K562 (cell line): ENCODE results near the gene HPN. TPM values are rescaled to one million over a fixed set of nuclear protein-coding genes. Genes with fewer than 3 reads are reported as not detected.

Experiments used
- ATF1 ChIP-seq, 2 experiments: fragments of 450-650 bp in 1 of 2; IDR thresholded peaks; 2 replicates each; pipeline ENCODE4 v1.6.1; 2016; ENCODE audit warnings: missing compliant biosample characterization in 1 of 2, missing genetic modification characterization in 1 of 2
- BMI1 ChIP-seq: fragments of 150-350 bp; IDR thresholded peaks from 2 replicates; pipeline ENCODE4 v1.6.1; 2014; ENCODE audit warnings: low read length
- CBX5 ChIP-seq: IDR thresholded peaks from 2 replicates; pipeline ENCODE4 v1.6.1; 2014; ENCODE audit warnings: low read depth, borderline replicate concordance
- HCFC1 ChIP-seq: IDR thresholded peaks from 2 replicates; pipeline ENCODE4 v1.6.1; 2012; ENCODE audit warnings: low read depth, low read length, improper control_type of control experiment
- MAZ ChIP-seq, 2 experiments: fragments of 450-650 bp in 1 of 2; sonication (generic) in 1 of 2; formaldehyde crosslinking; IDR thresholded peaks in 1 of 2; conservative IDR thresholded peaks in 1 of 2; 2 replicates each; pipeline versions ENCODE4 v1.4.0 to v1.5.0; 2020; ENCODE audit warnings: mild to moderate bottlenecking in 1 of 2, missing genetic modification reagents in 1 of 2
- MED1 ChIP-seq: sonication (generic); formaldehyde crosslinking; IDR thresholded peaks from 2 replicates; pipeline ENCODE4 v1.8.1; 2023; ENCODE audit warnings: missing genetic modification reagents, borderline replicate concordance
- NFXL1 ChIP-seq: fragments of 450-650 bp; formaldehyde crosslinking; IDR thresholded peaks from 2 replicates; pipeline ENCODE4 v1.4.0; 2021; ENCODE audit warnings: mild to moderate bottlenecking
- RAD21 ChIP-seq, 2 experiments: fragments of 250-450 bp in 1 of 2; fragments of 450-650 bp in 1 of 2; sonication (Bioruptor Pico) in 1 of 2; formaldehyde crosslinking in 1 of 2; IDR thresholded peaks in 1 of 2; conservative IDR thresholded peaks in 1 of 2; 2 replicates each; pipeline versions ENCODE4 v1.4.0 to v1.8.0; 2020 to 2022; ENCODE audit warnings: mild to moderate bottlenecking in 2 of 2, moderate library complexity in 1 of 2
- RBM14 ChIP-seq: fragments of 200-400 bp; formaldehyde crosslinking; IDR thresholded peaks from 2 replicates; pipeline ENCODE4 v1.6.1; 2018; ENCODE audit warnings: low read depth, mild to moderate bottlenecking, low read length, moderate library complexity, borderline replicate concordance; ENCODE audit not compliant: insufficient read depth
- RBM17 ChIP-seq: fragments of 200-400 bp; formaldehyde crosslinking; IDR thresholded peaks from 2 replicates; pipeline ENCODE4 v1.6.1; 2017; ENCODE audit warnings: low read depth, mild to moderate bottlenecking, low read length, borderline replicate concordance
- RBM34 ChIP-seq: fragments of 200-400 bp; formaldehyde crosslinking; IDR thresholded peaks from 2 replicates; pipeline ENCODE4 v1.6.1; 2018; ENCODE audit warnings: low read length, borderline replicate concordance; ENCODE audit not compliant: insufficient read depth
- SMC3 ChIP-seq: conservative IDR thresholded peaks from 2 replicates; pipeline ENCODE4 v1.6.1; 2011; ENCODE audit warnings: low read depth, low read length, improper control_type of control experiment; ENCODE audit not compliant: insufficient read depth
- ZKSCAN8 ChIP-seq: fragments of 200-800 bp; sonication (Bioruptor generic); IDR thresholded peaks from 2 replicates; pipeline ENCODE4 v1.6.1; 2016; ENCODE audit warnings: missing genetic modification characterization, missing compliant biosample characterization
- polyA plus RNA-seq, 8 experiments: library from polyadenylated mRNA; depleted of rRNA in 4 of 8; stranded (reverse) in 5 of 8; unstranded in 3 of 8; fragments of >200 nt; fragmentation: Nextera tagmentation in 2 of 8; fragmentation: Illumina TruSeq in 1 of 8; extraction: Ambion mirVana in 2 of 8; extraction: Trizol in 1 of 8; gene quantifications; 2 replicates each; pipeline versions ENCODE4 v1.2.1 to v1.2.3, GENCODE V29; 2011 to 2014; ENCODE audit warnings: inconsistent platforms in 1 of 8, missing spikeins in 1 of 8
- total RNA-seq, 7 experiments: library from RNA; depleted of rRNA in 6 of 7; stranded (reverse); fragments of >200 nt in 6 of 7; fragmentation: Illumina TruSeq in 2 of 7; extraction: Trizol in 2 of 7; gene quantifications; 2 replicates each; pipeline versions ENCODE4 v1.2.1 to v1.2.3, GENCODE V29; 2011 to 2021; ENCODE audit warnings: low replicate concordance in 1 of 7
- TF ChIP-seq, protein P1 (sequence below): fragments of 250-450 bp; sonication (Bioruptor Pico); IDR thresholded peaks from 2 replicates; pipeline ENCODE4 v1.9.0; 2021; ENCODE audit warnings: mild to moderate bottlenecking, inconsistent platforms
- TF ChIP-seq, protein P2 (sequence below): fragments of 450-650 bp; formaldehyde crosslinking; IDR thresholded peaks from 2 replicates; pipeline ENCODE4 v1.4.0; 2020; ENCODE audit warnings: mild to moderate bottlenecking, mixed read lengths
- TF ChIP-seq, protein P3 (sequence below): sonication (generic); formaldehyde crosslinking; IDR thresholded peaks from 2 replicates; pipeline ENCODE4 v1.8.0; 2022; ENCODE audit warnings: missing genetic modification reagents, mild to moderate bottlenecking, borderline replicate concordance
- TF ChIP-seq, protein P4 (sequence below): sonication (generic); formaldehyde crosslinking; IDR thresholded peaks from 2 replicates; pipeline ENCODE4 v1.8.0; 2023; ENCODE audit warnings: mild to moderate bottlenecking, missing genetic modification reagents

HPN gene
- total and polyA plus RNA-seq, 9 of the 15 experiments (the other 6 are each of a cell fraction or from before 2014, with no cell fraction given) = 0.10 to 0.20 TPM; not detected in 7

DNA sequence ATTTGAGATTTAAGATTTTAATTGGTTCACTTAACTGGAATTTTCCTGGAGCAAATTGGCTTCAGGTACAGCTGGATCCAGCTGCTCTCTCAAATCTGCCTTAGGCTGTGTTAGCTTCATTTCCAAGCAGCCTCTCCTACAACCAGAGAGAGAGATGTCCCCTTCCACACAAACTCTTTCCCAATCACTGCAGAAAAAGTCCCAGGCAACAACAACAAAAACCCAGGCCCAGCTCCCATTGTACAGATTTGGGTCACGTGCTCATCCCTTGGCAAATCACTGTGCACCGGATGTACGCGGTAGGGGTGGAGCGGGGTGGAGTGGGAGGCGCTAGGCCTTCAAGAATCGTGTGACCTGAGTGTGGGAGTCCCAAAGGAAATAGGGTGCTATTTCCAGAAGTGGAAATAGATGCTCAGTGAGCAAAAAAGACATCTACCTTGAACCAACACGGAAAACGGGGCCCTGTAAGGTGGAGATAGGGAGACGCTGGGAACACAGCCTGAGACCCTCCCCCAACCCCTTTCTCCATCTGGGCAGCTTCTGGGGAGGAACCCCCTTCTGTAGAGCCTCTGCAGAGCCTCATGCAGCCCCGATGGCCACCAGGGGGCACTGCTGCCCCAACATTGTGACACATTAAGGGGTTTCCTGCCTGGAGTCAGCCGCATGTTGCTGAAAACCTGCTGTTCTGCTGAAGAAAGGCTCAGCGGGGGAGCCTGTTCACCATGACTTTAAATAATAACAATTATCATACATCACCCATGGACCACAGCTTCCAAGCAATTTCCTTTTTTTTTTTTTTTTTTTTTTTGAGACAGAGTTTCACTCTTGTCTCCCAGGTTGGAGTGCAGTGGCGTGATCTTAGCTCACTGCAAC is 25.4 kb downstream of the HPN start (continued):
- TF ChIP-seq, protein P1, sequence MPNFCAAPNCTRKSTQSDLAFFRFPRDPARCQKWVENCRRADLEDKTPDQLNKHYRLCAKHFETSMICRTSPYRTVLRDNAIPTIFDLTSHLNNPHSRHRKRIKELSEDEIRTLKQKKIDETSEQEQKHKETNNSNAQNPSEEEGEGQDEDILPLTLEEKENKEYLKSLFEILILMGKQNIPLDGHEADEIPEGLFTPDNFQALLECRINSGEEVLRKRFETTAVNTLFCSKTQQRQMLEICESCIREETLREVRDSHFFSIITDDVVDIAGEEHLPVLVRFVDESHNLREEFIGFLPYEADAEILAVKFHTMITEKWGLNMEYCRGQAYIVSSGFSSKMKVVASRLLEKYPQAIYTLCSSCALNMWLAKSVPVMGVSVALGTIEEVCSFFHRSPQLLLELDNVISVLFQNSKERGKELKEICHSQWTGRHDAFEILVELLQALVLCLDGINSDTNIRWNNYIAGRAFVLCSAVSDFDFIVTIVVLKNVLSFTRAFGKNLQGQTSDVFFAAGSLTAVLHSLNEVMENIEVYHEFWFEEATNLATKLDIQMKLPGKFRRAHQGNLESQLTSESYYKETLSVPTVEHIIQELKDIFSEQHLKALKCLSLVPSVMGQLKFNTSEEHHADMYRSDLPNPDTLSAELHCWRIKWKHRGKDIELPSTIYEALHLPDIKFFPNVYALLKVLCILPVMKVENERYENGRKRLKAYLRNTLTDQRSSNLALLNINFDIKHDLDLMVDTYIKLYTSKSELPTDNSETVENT (CRISPR knock-in tag) = no peak
- no peak for TF ChIP-seq MED1 (CRISPR knock-in tag)
- TF ChIP-seq NFXL1 = no peak
- no peak for TF ChIP-seq RBM14
- TF ChIP-seq, protein P2, sequence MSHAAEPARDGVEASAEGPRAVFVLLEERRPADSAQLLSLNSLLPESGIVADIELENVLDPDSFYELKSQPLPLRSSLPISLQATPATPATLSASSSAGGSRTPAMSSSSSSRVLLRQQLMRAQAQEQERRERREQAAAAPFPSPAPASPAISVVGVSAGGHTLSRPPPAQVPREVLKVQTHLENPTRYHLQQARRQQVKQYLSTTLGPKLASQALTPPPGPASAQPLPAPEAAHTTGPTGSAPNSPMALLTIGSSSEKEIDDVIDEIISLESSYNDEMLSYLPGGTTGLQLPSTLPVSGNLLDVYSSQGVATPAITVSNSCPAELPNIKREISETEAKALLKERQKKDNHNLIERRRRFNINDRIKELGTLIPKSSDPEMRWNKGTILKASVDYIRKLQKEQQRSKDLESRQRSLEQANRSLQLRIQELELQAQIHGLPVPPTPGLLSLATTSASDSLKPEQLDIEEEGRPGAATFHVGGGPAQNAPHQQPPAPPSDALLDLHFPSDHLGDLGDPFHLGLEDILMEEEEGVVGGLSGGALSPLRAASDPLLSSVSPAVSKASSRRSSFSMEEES (CRISPR knock-in tag) = peak; percentile 94
- TF ChIP-seq MAZ (CRISPR knock-in tag; conservative IDR thresholded peaks at IDR 0.05 in 1 of 2, IDR thresholded peaks at IDR 0.05 in 1 of 2) = peak in 1 of 2 experiments; percentile 59; a peak in 2 of 4 replicates
- peak; percentile 94 for TF ChIP-seq SMC3
- no peak for TF ChIP-seq ATF1 (CRISPR knock-in tag; IDR thresholded peaks at IDR 0.05)
- peak; percentile 78 for TF ChIP-seq ATF1 (tag; IDR thresholded peaks at IDR 0.05)
- no peak for TF ChIP-seq RBM34
- TF ChIP-seq CBX5 = no peak
- TF ChIP-seq BMI1 = no peak
- 0 out of 2 replicates have a peak, but pooled peaks have one; percentile 13 for TF ChIP-seq HCFC1
- no peak for TF ChIP-seq RBM17
- TF ChIP-seq, protein P3, sequence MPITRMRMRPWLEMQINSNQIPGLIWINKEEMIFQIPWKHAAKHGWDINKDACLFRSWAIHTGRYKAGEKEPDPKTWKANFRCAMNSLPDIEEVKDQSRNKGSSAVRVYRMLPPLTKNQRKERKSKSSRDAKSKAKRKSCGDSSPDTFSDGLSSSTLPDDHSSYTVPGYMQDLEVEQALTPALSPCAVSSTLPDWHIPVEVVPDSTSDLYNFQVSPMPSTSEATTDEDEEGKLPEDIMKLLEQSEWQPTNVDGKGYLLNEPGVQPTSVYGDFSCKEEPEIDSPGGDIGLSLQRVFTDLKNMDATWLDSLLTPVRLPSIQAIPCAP = no peak
- no peak for TF ChIP-seq ZKSCAN8 (CRISPR knock-in tag)
- TF ChIP-seq, protein P4, sequence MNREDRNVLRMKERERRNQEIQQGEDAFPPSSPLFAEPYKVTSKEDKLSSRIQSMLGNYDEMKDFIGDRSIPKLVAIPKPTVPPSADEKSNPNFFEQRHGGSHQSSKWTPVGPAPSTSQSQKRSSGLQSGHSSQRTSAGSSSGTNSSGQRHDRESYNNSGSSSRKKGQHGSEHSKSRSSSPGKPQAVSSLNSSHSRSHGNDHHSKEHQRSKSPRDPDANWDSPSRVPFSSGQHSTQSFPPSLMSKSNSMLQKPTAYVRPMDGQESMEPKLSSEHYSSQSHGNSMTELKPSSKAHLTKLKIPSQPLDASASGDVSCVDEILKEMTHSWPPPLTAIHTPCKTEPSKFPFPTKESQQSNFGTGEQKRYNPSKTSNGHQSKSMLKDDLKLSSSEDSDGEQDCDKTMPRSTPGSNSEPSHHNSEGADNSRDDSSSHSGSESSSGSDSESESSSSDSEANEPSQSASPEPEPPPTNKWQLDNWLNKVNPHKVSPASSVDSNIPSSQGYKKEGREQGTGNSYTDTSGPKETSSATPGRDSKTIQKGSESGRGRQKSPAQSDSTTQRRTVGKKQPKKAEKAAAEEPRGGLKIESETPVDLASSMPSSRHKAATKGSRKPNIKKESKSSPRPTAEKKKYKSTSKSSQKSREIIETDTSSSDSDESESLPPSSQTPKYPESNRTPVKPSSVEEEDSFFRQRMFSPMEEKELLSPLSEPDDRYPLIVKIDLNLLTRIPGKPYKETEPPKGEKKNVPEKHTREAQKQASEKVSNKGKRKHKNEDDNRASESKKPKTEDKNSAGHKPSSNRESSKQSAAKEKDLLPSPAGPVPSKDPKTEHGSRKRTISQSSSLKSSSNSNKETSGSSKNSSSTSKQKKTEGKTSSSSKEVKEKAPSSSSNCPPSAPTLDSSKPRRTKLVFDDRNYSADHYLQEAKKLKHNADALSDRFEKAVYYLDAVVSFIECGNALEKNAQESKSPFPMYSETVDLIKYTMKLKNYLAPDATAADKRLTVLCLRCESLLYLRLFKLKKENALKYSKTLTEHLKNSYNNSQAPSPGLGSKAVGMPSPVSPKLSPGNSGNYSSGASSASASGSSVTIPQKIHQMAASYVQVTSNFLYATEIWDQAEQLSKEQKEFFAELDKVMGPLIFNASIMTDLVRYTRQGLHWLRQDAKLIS (CRISPR knock-in tag) = no peak
- peak; percentile 70 to 90 for TF ChIP-seq RAD21 (CRISPR knock-in tag; conservative IDR thresholded peaks at IDR 0.05 in 1 of 2, IDR thresholded peaks at IDR 0.05 in 1 of 2)
